PC-9 (cell line): ENCODE data around the gene KLF17.

ENCODE experiments used
- EZH2 ChIP-seq: fragments of 200-600 bp; sonication (generic); IDR thresholded peaks from 2 replicates; pipeline ENCODE4 v1.8.0; 2017; ENCODE audit warnings: antibody characterized with exemption, low read depth
- TF ChIP-seq, protein P1 (sequence below): fragments of 200-600 bp; sonication (generic); conservative IDR thresholded peaks from 2 replicates; pipeline ENCODE4 v1.6.1; 2017; ENCODE audit warnings: mixed run types, antibody characterized with exemption, mild to moderate bottlenecking, moderate library complexity

DNA sequence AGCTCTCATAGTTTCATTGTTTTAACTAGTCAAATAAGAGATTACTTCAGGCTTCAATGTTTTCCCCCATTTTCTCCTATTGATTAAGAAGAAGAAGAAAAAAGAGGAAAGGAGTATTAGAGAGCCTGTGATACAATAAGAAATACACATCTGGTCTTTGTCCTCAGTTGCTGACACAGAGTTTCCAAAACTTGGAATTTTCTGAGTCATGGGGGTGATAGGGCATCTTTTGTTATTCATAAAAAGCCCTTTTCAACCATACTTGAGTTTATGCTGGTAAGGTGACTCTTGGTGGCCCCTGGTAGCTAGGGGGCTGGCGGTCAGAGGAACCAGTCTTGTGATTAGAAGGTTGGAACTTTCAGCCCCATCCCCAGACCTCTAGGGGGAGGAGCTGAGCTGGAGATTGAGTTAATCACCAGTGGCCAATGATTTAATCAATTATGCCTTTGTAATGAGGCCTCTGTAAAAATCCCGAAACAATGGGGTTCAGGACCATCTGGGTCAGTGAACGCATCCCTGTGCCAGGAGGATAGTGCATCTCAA, 51.7 kb downstream of the KLF17 start:
- TF ChIP-seq, protein P1, sequence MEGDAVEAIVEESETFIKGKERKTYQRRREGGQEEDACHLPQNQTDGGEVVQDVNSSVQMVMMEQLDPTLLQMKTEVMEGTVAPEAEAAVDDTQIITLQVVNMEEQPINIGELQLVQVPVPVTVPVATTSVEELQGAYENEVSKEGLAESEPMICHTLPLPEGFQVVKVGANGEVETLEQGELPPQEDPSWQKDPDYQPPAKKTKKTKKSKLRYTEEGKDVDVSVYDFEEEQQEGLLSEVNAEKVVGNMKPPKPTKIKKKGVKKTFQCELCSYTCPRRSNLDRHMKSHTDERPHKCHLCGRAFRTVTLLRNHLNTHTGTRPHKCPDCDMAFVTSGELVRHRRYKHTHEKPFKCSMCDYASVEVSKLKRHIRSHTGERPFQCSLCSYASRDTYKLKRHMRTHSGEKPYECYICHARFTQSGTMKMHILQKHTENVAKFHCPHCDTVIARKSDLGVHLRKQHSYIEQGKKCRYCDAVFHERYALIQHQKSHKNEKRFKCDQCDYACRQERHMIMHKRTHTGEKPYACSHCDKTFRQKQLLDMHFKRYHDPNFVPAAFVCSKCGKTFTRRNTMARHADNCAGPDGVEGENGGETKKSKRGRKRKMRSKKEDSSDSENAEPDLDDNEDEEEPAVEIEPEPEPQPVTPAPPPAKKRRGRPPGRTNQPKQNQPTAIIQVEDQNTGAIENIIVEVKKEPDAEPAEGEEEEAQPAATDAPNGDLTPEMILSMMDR, result no peak
- no peak for TF ChIP-seq EZH2
